ENCODE results near the gene FGF7. TPM values are rescaled to one million over a fixed set of nuclear protein-coding genes. Genes with fewer than 3 reads are reported as not detected.

The FGF7 gene
- total and polyA plus RNA-seq, 9 of the 15 experiments (the other 6 are each of a cell fraction or from before 2014, with no cell fraction given), result not detected

Other genes with a start within 250 kb of the FGF7 start
- 5.1 and 6.4 TPM in 2 replicates for gene FAM227B, start 197.6 kb downstream of the FGF7 start, total RNA-seq (2014; rRNA removed)
- 11.2 and 13.8 TPM in 2 replicates for gene FAM227B, start 197.6 kb downstream of the FGF7 start, total RNA-seq (2014; rRNA removed; fragmentation: Illumina TruSeq; extraction: Trizol)
- gene FAM227B, start 197.6 kb downstream of the FGF7 start, total RNA-seq (2015; rRNA removed; fragmentation: Illumina TruSeq; extraction: Trizol), result 8.2 and 10.0 TPM in 2 replicates
- 6.6 and 7.7 TPM in 2 replicates for gene FAM227B, start 197.6 kb downstream of the FGF7 start, total RNA-seq (2021)
- gene FAM227B, start 197.6 kb downstream of the FGF7 start, polyA plus RNA-seq (2011; rRNA removed), result 9.6 and 11.7 TPM in 2 replicates
- gene FAM227B, start 197.6 kb downstream of the FGF7 start, polyA plus RNA-seq (2014; fragmentation: Illumina TruSeq; extraction: Trizol), result 8.5 and 9.0 TPM in 2 replicates
- gene FAM227B, start 197.6 kb downstream of the FGF7 start, polyA plus RNA-seq (2014; fragmentation: Nextera tagmentation; extraction: Ambion mirVana), result 10 to 100 TPM; 11.5 to 11.9 TPM
- gene FAM227B, start 197.6 kb downstream of the FGF7 start, polyA plus RNA-seq (2014; rRNA removed), result 9.0 and 12.5 TPM in 2 replicates
- gene DTWD1, start 197.8 kb downstream of the FGF7 start, total RNA-seq (2014; rRNA removed), result 19.1 and 23.1 TPM in 2 replicates
- gene DTWD1, start 197.8 kb downstream of the FGF7 start, total RNA-seq (2014; rRNA removed; fragmentation: Illumina TruSeq; extraction: Trizol), result 36.5 and 38.6 TPM in 2 replicates
- 32.7 and 32.9 TPM in 2 replicates for gene DTWD1, start 197.8 kb downstream of the FGF7 start, total RNA-seq (2015; rRNA removed; fragmentation: Illumina TruSeq; extraction: Trizol)
- gene DTWD1, start 197.8 kb downstream of the FGF7 start, total RNA-seq (2021), result 32.0 and 33.8 TPM in 2 replicates
- gene DTWD1, start 197.8 kb downstream of the FGF7 start, polyA plus RNA-seq (2011; rRNA removed), result 37.7 and 50.5 TPM in 2 replicates
- gene DTWD1, start 197.8 kb downstream of the FGF7 start, polyA plus RNA-seq (2014; fragmentation: Illumina TruSeq; extraction: Trizol), result 31.7 and 40.1 TPM in 2 replicates
- gene DTWD1, start 197.8 kb downstream of the FGF7 start, polyA plus RNA-seq (2014; fragmentation: Nextera tagmentation; extraction: Ambion mirVana), result 10 to 100 TPM; 67.7 to 76.4 TPM
- 33.4 and 34.4 TPM in 2 replicates for gene DTWD1, start 197.8 kb downstream of the FGF7 start, polyA plus RNA-seq (2014; rRNA removed)